GM20431 (cell line): ENCODE results near the gene TMEM89.

ENCODE experiments used
- in situ Hi-C: fragments of 300-500 bp; cut with MseI, MboI; formaldehyde crosslinking; loops from one replicate; pipeline ENCODE4 v1.15.0; 2020; ENCODE audit warnings: low sequenced_read_pairs; ENCODE audit not compliant: unreplicated experiment

The TMEM89 gene

DNA sequence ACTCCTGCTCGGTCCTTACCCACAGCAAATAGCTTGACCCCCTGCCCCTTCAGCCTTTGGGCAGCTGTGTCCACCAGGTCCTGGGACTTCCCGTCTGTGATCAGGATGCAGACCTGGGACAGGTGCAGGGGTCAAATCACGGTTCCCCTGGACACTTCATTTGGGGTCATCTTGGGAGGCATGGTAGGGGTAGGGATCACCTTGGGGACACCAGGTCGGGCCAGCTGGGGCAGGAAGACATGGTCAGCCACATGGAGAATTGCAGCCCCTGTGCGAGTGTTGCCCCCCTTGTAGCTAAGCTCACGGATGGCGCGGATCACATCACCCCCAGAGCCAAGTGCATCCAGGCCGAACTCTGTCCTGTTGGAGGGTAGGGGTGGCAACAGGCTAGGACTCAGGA is 28.2 kb downstream of the TMEM89 start:
- in situ Hi-C loops, result no loop called here

GRCh38 chr3:48592519-48593087 is 29.0 kb downstream of the TMEM89 start:
- in situ Hi-C loops, result no loop called here

DNA sequence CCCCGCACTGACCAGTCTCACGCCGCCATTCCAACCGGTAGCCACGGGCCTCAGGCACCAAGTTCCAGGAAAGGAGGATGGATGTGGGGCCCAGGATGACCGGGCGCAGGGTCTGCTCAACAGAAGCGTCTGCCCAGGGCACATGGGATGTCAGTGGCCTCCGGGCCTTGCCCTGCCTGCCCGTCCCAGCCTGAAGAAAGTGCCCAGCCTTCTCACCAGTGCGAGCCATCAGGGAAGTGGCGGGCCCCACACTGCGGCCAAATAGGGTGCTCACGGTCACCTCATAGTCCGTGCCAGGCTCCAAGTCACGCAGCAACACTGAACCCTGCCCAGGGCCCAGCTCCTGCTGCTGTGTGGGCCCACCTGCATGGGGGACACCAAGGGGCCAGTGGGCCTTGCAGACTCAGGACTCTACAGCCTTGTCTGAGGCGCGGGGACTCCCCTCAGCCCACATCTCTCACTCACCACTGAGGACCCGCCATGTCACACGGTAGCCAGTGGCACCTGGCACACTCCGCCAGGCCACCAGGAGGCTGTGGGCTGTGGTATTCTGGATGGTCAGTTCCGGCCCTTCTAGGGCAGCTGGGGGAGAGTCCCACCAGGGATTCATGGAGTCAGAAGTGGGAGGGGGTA is 29.6 kb downstream of the TMEM89 start:
- in situ Hi-C loops, result no loop called here

DNA sequence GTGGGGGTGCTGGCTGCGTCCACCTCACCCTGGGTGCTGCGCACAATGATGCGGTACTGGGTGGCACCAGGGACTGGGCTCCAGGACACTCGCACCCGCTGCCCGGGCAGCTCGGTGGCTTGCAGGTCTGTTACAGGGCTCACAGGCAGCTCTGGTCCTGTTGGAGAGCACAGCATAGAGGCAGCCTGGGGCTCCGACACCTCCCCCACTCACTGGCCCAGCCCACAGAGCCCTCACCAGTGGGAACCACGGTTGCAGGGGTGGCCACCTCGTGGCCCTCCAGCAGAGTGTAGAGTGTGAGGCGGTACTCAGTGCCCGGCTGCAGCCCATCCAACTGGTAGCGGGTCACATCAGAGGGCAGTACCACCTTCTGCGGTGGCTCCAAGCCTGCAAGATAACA is 30.1 kb downstream of the TMEM89 start:
- in situ Hi-C loops, result no loop called here

DNA sequence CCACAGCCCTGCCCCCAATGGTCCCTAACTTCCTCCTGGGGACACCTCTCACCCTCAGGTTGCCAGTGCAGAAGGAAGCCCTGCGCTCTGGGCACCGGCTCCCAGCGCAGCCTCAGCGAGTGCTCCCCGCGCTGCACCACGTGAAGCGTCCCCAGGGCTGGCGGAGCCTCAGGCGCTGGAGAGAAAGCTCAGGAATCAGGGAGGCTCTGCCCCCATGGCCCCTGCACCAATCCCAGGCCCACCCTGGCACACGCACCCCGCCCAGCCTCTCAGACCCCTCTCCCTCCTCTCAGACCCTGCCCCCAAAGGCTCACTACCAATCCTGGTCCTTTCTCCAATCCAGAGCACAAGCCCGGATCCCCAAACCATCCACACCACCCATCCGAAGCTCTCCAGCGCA is 33.3 kb downstream of the TMEM89 start:
- in situ Hi-C loops, result no loop called here

GRCh38 chr3:48587686-48588085 is 33.9 kb downstream of the TMEM89 start:
- in situ Hi-C loops, result no loop called here

- in situ Hi-C loops, result no loop called here
These were observed 36.2 kb downstream of the TMEM89 start for GRCh38 chr3:48585411-48585810.

GRCh38 chr3:48584836-48585235 is 36.7 kb downstream of the TMEM89 start:
- in situ Hi-C loops, result no loop called here

GRCh38 chr3:48581621-48582481 is 39.7 kb downstream of the TMEM89 start:
- in situ Hi-C loops, result no loop called here

DNA sequence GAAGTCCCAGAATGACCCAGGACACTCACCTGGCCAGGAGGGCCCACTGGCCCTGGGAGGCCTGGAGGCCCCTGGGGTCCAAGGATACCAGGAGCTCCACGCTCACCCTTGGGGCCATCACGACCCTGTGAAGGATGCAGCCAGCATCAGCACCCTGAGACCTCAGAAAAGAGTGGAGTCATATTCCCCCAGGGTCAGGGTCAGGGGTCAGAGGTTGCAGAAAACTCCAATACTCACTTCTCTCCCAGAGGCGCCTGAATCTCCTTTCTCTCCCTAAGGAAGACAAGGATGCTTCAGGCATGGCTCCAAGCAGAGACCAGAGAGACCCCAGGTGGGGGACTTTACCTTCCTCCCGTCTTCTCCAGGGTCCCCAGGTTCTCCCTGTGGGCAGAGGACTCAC is 44.9 kb downstream of the TMEM89 start:
- in situ Hi-C loops, result no loop called here

DNA sequence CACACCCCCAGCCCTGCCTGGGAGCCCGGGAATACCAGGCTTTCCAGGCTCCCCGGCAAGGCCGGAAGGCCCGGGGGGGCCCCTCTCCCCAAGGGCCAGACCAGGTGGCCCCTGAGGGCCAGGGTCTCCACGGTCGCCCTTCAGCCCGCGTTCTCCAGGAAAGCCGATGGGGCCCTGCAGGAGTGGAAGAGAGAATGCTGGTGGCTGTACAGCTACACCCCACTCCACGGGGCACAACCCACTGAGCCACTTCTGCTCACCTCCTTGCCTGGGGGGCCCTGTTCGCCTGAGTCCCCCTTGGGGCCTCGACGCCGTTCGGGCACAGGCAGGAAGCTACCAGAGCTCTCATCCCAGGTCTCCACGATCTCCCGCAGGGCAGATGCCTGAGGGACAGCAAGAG is 46.2 kb downstream of the TMEM89 start:
- in situ Hi-C loops, result no loop called here

DNA sequence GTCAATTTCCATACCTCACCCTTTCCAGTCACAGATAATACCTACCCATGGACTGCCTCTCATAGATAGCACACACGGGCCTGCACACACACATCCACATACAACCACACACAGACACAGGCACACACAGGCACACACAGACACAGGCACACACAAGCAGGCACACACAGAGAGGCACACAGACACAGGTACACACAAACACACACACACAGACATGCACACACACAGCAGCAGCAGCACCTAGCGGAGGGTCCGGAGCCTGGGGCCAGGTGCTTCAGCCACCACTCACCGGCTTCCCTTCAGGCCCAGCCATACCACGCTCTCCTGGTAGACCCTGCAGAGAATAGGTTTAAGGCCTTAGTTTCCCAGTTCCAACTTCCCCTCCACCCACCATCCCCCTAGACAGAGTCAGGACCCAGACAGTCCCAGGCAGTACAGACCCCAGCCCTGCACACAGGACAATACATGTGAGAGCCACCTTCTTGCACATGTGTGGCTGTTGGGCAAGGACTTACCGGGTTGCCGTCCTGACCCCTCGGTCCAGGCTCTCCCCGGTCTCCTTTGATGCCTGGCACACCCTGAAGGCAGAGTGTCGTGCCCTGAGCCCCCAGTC is 47.5 kb downstream of the TMEM89 start:
- in situ Hi-C loops, result no loop called here

- in situ Hi-C loops, result no loop called here
These were observed 49.1 kb downstream of the TMEM89 start for GRCh38 chr3:48572517-48572916.

DNA sequence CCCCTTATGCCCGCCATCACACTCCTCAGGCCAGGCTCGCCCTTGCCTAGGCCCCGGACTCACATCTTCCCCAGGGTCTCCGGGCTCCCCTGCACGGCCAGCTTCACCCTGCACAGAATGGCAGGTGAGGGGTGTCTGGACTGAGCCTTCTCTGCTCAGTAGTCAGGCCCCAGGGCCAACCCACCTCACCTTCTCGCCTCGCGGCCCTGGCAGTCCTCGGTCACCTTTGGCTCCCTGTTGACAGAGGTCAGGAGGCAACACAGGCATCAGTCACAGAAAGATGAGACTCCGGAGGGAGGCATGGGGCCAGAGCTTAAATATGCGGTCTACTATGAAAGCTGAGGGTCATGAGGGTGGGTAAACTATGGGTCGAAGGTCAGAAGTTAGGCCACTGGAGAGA is 49.6 kb downstream of the TMEM89 start:
- in situ Hi-C loops, result no loop called here
